ENCODE data around the gene SAP30L.

SAP30L gene

DNA sequence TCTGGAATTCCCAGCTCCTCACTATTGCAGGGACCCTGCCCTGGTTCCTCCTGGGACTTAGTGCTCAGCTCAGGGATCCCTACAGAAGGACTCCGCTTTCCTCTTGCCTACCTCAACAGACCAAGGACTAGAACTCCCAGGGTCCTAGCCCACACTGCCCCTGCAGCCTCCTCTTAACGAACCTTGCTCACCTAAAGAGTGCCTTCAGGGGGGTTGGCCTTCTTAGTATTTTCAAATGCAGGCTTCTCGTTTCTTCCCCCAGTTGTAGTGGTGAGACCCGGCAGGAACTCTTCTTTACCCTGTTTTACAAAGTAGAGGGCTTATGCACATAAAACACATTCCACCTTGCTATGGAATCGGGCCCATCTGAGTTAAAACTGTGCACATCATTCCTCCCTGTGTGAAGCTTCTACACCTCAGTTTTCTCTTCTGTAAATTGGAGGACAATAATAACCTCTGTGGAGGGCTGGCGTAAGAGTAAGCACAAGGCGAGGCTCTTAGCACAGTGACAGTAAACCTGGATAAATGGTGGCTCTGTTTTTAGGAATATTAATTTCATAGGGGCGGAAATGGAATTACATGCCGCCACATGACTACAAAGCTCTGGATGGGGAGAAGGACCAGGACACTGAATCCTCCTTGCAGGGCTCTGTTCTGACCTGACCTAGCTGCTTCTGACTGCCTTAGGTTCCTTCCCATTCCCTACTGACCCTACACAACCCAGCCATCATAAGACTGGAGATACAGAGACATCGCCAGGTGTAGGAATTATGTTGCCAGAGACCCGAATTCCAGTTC is 36.0 kb downstream of the SAP30L start:
- no peak for DNase-seq (ENCODE audit: low read depth)

DNA sequence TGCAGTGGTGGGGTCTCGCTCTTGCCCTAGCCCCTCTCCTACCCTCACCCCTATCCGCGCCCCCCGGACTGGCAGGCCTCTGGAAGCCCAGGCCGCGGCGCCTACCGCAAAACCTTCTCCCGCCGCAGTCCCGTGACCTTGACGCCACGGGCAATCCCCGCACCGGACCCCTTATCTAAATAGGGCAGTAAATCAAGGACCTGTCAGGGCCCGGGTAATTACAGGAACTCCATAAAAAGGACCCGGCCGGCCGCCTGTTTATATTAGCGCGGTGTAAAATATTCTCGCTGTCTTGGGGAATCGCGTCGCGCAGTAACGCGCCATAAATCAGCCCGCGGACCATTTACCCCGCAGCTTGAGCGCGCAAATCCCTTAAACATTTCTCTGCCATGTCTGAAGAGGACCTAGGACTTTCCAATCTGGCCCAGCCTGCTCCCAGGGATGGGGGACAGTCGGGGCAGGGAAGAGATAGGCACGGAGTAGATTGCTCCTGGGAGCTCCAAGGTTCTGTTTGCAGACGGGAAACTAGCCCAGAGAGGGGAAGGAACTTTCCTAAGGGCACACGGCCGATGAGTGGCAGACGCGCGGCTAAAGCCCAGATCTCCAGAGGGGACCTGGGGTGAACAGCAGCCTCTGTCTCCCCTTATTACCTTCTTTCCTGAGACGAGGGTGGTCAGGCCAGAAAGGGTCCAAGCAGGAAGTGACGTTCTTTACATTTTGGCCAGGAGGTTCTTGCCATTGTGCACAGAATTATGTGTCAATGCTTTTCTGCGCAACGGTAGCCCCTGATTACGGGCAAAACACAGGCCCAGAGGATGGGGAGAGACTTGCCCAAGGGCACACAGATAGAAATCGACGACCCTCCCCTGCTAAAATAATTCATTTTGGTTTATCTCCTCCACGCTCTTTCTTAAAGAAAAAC is 37.0 kb downstream of the SAP30L start:
- no peak for DNase-seq (ENCODE audit: low read depth)

DNA sequence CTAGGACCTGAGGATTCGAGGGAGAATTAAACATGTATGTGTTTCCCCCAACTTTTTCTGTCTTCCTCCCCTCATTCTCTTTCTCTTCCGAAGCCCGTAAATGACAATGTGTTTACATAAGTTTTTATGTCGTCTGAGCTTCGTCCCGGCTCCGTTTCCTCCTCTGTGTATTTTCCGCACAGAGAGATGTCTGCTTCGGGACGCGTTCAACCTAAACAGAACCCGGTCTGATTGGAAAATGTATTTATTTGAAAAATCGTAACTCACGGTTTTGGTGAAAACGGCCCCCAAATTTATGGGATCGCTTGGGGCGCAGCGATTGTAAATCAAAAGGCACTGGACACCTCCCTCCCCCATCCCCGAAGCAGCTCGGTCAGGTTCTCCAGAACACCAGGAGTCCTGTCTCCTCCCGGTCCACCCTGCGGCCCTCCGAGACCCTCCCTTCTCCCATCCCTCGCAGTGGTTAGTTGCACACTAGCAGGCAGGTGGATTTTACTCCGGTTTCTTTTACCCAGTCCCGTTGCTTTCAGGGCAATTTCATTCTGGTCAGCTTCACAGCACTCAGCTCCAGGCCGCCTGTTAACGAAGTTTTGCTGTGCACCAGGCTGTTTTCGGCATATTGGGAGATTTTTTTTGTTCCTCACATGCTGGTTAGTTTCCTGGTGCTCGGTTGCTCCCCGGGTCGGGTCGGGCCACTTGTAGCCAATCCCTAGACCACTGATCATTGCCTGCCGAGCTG is 38.0 kb downstream of the SAP30L start:
- DNase-seq (ENCODE audit: low read depth): no peak

- DNase-seq (ENCODE audit: low read depth): no peak
Measured at GRCh38 chr5:154484393-154485095, 38.7 kb downstream of the SAP30L start.

DNA sequence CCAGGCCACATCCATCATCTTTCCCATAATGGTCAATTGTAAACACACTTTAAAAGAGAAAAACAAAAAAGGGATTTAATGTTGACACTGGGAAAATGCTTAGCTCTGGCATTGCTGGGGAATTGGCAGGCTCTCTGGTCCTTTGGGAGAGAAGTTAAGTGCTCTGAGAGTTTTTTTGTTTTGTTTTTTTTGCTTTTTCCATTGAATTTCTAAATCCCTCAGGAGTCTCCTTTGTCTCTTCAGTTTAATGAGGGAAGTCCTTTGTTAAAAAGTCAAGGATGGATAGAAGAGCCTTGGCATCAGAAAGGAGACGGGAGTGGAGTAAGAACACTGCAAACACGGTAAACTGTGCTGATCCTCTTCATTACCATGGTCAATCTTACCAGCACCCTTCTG is 39.3 kb downstream of the SAP30L start:
- no peak for DNase-seq (ENCODE audit: low read depth)

DNA sequence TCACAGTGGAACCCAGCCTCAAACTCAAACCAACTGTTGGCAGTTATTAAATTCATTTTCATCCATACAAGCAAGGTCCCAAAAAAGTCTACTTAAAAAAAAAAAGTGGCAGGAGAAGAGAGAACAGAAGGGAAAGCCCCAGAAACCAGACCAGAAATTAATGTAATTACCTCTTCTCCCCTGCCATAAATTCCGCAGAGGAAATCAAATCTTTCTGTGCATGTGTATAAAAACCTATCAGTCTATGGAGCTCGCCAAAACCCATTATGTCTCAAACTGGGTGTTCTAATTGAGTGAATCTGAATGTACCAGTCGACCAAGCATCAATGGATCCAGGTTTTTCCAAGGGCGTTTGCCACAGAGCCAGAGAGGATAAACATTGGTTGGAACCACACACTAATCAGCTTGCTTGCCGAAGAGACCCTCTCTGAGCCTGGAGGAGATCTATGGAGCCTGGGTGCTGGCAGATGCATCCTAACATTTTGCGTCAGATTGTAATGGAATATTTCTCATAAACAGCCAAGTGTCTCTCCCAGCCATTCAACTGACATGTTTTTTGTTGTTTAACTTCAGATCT is 40.1 kb downstream of the SAP30L start:
- DNase-seq (ENCODE audit: low read depth): no peak

DNA sequence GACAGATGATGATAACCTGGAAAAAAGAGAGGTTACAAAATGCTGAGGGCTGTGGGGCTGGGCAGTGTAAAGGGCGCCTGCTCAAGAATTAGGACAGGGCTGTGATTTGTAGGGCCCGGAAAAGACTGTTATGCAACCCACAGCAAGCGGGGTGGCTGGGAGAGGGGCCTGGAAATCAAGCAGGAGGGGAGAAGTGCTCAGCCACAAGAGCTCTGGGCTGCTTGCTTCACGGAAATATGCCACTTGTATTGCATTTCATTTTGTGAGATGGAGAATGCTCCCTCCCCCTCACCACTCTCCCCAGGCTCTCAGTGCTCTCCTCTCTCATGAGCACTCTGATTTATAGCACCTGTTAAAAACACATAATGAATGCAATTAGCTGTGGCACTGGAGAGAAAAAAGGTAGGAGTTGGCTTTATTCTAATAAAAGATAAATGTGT is 40.6 kb downstream of the SAP30L start:
- no peak for DNase-seq (ENCODE audit: low read depth)

- DNase-seq (ENCODE audit: low read depth): no peak
Measured at GRCh38 chr5:154487541-154487940, 41.7 kb downstream of the SAP30L start.

DNA sequence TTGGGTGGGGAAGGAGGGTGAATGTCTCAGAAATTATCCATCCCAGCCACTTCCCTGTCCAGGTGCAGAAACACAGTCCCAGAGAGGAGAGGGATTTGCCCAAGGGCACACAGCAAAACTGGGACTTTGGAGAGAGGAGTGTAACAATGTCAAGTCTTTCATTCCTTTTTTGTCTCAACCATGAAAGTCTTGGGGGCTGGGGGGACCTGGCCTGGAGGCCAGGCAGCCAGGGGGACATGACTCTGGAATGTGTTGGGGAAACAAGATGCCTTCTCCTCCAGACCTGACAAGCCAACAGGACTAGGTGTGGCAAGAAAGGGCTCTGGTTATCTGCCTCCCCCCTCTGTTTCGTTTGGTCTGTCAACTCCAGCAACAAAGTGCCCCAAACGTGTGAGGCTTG is 46.1 kb downstream of the SAP30L start:
- no peak for DNase-seq (ENCODE audit: low read depth)

- no peak for DNase-seq (ENCODE audit: low read depth)
Measured at GRCh38 chr5:154493274-154493673, 47.5 kb downstream of the SAP30L start.

GRCh38 chr5:154494036-154494435 is 48.2 kb downstream of the SAP30L start:
- DNase-seq (ENCODE audit: low read depth): no peak

- DNase-seq (ENCODE audit: low read depth): no peak
Measured at GRCh38 chr5:154498591-154498990, 52.8 kb downstream of the SAP30L start.

- DNase-seq (ENCODE audit: low read depth): no peak
Measured at GRCh38 chr5:154498994-154499393, 53.2 kb downstream of the SAP30L start.

GRCh38 chr5:154501566-154501965 is 55.8 kb downstream of the SAP30L start:
- DNase-seq (ENCODE audit: low read depth): no peak

GRCh38 chr5:154502180-154502579 is 56.4 kb downstream of the SAP30L start:
- DNase-seq (ENCODE audit: low read depth): no peak

DNA sequence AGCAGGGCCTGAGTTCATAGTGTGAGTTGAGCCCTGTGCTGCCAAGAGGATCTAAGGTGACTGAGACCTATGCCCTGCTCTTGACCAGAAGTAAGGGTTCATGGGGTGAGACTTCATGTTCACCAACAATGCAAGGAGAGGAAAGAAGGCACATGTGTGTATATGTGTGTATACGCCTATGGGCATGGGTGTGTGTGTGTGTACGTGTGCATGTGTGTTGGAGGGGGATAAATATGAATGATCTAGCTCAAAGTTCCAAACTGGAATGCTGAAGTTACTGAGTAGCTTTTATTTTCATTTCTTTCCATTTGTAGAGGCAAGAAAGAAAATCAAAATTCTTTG is 57.9 kb downstream of the SAP30L start:
- DNase-seq (ENCODE audit: low read depth): no peak

DNA sequence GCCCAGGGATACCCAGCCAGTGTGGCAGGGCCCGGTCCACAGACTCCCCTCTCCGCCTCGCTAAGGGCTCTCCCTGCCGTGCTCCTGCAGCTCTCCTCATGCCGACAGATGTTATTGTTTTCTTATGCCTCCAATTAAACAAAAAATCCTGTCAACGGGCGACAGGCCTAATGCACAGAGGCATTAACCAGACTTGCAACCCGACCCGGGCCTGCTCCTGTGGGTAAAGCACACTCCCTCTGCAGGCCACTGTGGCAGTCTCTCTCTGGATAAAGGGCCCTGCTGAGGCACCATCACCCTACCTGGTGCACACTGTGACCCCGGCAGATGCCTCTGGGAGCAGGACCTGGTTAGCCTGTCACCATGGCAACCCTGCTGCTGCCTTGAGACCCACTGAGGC is 59.8 kb downstream of the SAP30L start:
- DNase-seq (ENCODE audit: low read depth): no peak

GRCh38 chr5:154506049-154506715 is 60.4 kb downstream of the SAP30L start:
- DNase-seq (ENCODE audit: low read depth): no peak

DNA sequence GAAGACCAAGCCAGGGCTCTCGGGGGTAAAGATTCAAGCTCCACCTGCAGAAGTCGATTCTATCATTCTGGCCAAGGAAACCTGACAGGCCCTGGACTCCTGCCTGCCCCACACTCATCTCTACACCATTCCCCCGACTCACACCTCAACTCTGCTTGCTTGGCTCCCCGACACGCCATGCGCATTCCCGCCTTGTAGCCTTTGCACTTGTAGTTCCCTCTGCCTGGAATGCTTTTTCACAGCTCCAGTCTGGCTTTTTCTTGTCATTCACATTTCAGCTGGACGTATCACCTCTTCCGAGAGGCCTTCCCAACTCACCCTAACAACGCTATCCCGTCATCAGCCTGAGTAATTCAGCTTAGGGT is 60.9 kb downstream of the SAP30L start:
- DNase-seq (ENCODE audit: low read depth): no peak

DNA sequence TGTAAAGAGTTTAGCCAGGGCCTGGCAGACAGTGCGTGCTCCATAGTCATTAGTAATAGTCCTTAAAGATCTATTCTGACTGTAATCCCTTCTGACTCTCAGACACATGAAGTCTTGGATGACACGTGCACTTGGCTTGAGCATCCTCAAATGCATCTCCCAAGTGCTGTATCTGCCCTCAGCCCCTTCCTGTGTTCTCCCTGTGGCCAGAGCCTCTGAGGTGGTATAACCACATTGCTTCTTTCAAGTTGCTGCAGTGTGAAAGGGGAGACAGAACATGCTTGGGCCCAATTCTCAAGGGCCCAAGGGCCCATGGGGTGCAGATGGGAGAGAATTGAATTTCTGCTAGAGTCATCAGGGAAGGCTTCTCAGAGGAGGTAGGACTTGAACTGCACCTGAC is 62.3 kb downstream of the SAP30L start:
- no peak for DNase-seq (ENCODE audit: low read depth)
